HEK293T (cell line): ENCODE results near the gene SPDYE2.
"Not testable (repeated sequence)": the region's sequence is repeated elsewhere in the genome, so short reads cannot be mapped to it uniquely, and the experiment has no call there.

Experiments
- ARNT ChIP-seq: fragments of 450-650 bp; IDR thresholded peaks from 2 replicates; pipeline ENCODE4 v1.6.1; 2017; ENCODE audit warnings: mild to moderate bottlenecking
- BHLHE40 ChIP-seq: fragments of 450-650 bp; IDR thresholded peaks from 2 replicates; pipeline ENCODE4 v1.6.1; 2016; ENCODE audit warnings: mild to moderate bottlenecking, moderate library complexity, borderline replicate concordance
- CTBP1 ChIP-seq: fragments of 450-650 bp; IDR thresholded peaks from 2 replicates; pipeline ENCODE4 v1.6.1; 2016; ENCODE audit warnings: borderline replicate concordance
- ELF4 ChIP-seq: fragments of 450-650 bp; IDR thresholded peaks from 2 replicates; pipeline ENCODE4 v1.6.1; 2017; ENCODE audit warnings: antibody characterized with exemption
- FOXA1 ChIP-seq: fragments of 450-650 bp; IDR thresholded peaks from 2 replicates; pipeline ENCODE4 v1.6.1; 2016; ENCODE audit warnings: mild to moderate bottlenecking
- FOXK2 ChIP-seq: fragments of 450-650 bp; IDR thresholded peaks from 2 replicates; pipeline ENCODE4 v1.6.1; 2016; ENCODE audit warnings: mild to moderate bottlenecking
- FOXM1 ChIP-seq: fragments of 450-650 bp; IDR thresholded peaks from 2 replicates; pipeline ENCODE4 v1.6.1; 2017; ENCODE audit warnings: mild to moderate bottlenecking, borderline replicate concordance
- L3MBTL2 ChIP-seq: fragments of 450-650 bp; conservative IDR thresholded peaks from 2 replicates; pipeline ENCODE4 v1.6.1; 2016; ENCODE audit warnings: mild to moderate bottlenecking
- LEF1 ChIP-seq: fragments of 450-650 bp; IDR thresholded peaks from 2 replicates; pipeline ENCODE4 v1.6.1; 2017; ENCODE audit warnings: mild to moderate bottlenecking, borderline replicate concordance
- NFRKB ChIP-seq: fragments of 450-650 bp; IDR thresholded peaks from 2 replicates; pipeline ENCODE4 v1.6.1; 2016; ENCODE audit warnings: mild to moderate bottlenecking, moderate library complexity
- PKNOX1 ChIP-seq: fragments of 450-650 bp; IDR thresholded peaks from 2 replicates; pipeline ENCODE4 v1.6.1; 2016
- SP1 ChIP-seq: fragments of 450-650 bp; IDR thresholded peaks from 2 replicates; pipeline ENCODE4 v1.6.1; 2017
- SUZ12 ChIP-seq: fragments of 450-650 bp; IDR thresholded peaks from 2 replicates; pipeline ENCODE4 v1.6.1; 2016; ENCODE audit warnings: mild to moderate bottlenecking
- TARDBP ChIP-seq: fragments of 450-650 bp; IDR thresholded peaks from 2 replicates; pipeline ENCODE4 v1.6.1; 2016

- not testable (repeated sequence) for TF ChIP-seq SUZ12, FOXK2, FOXA1, PKNOX1, CTBP1, SP1, ELF4, NFRKB, ARNT, LEF1, L3MBTL2, BHLHE40, FOXM1, TARDBP
These were observed 25.3 kb downstream of the SPDYE2 start for GRCh38 chr7:102576363-102576762.
